ENCODE data around the gene WDFY3.

DNA sequence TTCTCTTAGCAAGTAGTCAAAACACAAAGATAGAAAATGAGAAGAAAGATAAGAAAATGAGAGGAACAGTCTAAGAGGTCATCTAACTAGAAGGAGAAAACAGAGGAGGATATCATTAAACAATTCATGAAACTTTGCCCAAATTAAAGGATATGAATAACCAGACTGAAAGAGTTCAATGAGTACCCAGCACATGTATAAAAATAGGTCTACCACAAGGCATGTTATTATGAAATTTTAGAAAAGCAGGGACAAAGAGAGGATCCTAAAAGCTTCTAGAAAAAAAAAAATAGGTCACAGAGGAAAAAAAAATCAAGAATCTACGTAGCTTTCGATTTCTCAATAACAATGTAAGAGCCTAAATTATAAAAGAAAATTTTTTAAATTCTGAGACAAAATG lies 118.5 kb downstream of the WDFY3 start:
- no peak for TF ChIP-seq EZH2phosphoT487 (IDR thresholded peaks at IDR 0.05; ENCODE audit: low read depth)
- TF ChIP-seq, protein P1, sequence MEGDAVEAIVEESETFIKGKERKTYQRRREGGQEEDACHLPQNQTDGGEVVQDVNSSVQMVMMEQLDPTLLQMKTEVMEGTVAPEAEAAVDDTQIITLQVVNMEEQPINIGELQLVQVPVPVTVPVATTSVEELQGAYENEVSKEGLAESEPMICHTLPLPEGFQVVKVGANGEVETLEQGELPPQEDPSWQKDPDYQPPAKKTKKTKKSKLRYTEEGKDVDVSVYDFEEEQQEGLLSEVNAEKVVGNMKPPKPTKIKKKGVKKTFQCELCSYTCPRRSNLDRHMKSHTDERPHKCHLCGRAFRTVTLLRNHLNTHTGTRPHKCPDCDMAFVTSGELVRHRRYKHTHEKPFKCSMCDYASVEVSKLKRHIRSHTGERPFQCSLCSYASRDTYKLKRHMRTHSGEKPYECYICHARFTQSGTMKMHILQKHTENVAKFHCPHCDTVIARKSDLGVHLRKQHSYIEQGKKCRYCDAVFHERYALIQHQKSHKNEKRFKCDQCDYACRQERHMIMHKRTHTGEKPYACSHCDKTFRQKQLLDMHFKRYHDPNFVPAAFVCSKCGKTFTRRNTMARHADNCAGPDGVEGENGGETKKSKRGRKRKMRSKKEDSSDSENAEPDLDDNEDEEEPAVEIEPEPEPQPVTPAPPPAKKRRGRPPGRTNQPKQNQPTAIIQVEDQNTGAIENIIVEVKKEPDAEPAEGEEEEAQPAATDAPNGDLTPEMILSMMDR (IDR thresholded peaks at IDR 0.05; ENCODE audit: low read depth, low read length): no peak

All from OCI-LY3 (cell line).